Measurements from ENCODE around the gene AURKB. TPM values are rescaled to one million over a fixed set of nuclear protein-coding genes. Genes with fewer than 3 reads are reported as not detected.

The AURKB gene
- total and polyA plus RNA-seq, 10 of the 15 experiments (the other 5 are each of a cell fraction or from before 2014, with no cell fraction given) = 52.7 to 209 (median 128) TPM

DNA sequence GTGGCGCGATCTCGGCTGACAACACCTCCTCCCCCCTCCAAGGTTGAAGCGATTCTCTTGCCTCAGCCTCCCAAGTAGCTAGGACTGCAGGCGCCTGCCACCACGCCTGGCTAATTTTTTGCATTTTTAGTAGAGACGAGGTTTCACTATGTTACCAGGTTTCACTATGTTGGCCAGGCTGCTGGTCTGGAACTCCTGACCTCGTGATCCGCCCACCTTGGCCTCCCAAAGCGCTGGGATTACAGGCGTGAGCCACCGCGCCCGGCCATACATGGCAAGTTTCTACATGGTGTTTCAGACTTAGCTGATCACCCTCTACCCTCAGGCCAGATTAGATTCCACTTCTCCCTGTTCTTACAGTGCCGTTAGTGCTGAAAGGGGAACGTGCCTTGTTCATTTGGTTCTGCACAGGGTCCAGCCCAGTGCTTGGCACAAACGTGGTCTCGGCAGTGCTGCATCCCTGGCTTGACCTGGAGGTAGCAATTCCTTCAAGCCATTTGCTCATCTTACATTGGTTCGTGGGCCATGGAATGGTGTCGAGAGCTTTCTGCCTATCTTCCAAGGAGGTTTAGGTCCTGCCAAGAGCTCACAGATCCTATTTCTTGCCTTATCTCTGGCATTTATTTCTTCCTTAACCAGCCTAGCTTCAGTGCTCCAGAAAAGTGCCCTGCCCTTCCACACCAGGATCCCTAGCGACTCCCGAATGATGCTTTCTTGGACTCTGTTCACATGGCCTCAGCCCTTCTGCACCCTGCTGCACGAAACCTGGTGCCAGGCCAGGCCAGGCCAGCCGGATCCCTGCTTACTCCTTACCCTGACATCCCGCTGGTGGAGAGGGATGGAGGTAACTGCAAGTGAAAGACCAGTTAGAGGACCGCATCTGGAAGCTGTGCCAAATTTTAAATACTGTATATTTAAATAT, 14.8 kb upstream of the AURKB start (continued):
- TF ChIP-seq ETV6 (conservative IDR thresholded peaks at IDR 0.05 in 1 of 2, IDR thresholded peaks at IDR 0.05 in 1 of 2; ENCODE audit: borderline replicate concordance in 1 of 2, low read depth in 1 of 2) (no peak), ZNF384 (IDR thresholded peaks at IDR 0.05; ENCODE audit: borderline replicate concordance, low read depth, low read length) (no peak), JUNB (IDR thresholded peaks at IDR 0.05) (no peak), SUPT20H (IDR thresholded peaks at IDR 0.05; ENCODE audit: borderline replicate concordance, control insufficient read depth, low read depth, low read length) (no peak), WRNIP1 (IDR thresholded peaks at IDR 0.05; ENCODE audit: borderline replicate concordance, low read depth, low read length) (no peak), KDM1A (IDR thresholded peaks at IDR 0.05; ENCODE audit: borderline replicate concordance) (no peak), GATAD2B (conservative IDR thresholded peaks at IDR 0.05; ENCODE audit: low read depth) (no peak)
- TF ChIP-seq, protein P1, sequence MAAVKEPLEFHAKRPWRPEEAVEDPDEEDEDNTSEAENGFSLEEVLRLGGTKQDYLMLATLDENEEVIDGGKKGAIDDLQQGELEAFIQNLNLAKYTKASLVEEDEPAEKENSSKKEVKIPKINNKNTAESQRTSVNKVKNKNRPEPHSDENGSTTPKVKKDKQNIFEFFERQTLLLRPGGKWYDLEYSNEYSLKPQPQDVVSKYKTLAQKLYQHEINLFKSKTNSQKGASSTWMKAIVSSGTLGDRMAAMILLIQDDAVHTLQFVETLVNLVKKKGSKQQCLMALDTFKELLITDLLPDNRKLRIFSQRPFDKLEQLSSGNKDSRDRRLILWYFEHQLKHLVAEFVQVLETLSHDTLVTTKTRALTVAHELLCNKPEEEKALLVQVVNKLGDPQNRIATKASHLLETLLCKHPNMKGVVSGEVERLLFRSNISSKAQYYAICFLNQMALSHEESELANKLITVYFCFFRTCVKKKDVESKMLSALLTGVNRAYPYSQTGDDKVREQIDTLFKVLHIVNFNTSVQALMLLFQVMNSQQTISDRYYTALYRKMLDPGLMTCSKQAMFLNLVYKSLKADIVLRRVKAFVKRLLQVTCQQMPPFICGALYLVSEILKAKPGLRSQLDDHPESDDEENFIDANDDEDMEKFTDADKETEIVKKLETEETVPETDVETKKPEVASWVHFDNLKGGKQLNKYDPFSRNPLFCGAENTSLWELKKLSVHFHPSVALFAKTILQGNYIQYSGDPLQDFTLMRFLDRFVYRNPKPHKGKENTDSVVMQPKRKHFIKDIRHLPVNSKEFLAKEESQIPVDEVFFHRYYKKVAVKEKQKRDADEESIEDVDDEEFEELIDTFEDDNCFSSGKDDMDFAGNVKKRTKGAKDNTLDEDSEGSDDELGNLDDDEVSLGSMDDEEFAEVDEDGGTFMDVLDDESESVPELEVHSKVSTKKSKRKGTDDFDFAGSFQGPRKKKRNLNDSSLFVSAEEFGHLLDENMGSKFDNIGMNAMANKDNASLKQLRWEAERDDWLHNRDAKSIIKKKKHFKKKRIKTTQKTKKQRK (IDR thresholded peaks at IDR 0.05; ENCODE audit: low read depth, low read length) = no peak
- TF ChIP-seq, protein P2, sequence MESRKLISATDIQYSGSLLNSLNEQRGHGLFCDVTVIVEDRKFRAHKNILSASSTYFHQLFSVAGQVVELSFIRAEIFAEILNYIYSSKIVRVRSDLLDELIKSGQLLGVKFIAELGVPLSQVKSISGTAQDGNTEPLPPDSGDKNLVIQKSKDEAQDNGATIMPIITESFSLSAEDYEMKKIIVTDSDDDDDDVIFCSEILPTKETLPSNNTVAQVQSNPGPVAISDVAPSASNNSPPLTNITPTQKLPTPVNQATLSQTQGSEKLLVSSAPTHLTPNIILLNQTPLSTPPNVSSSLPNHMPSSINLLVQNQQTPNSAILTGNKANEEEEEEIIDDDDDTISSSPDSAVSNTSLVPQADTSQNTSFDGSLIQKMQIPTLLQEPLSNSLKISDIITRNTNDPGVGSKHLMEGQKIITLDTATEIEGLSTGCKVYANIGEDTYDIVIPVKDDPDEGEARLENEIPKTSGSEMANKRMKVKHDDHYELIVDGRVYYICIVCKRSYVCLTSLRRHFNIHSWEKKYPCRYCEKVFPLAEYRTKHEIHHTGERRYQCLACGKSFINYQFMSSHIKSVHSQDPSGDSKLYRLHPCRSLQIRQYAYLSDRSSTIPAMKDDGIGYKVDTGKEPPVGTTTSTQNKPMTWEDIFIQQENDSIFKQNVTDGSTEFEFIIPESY (IDR thresholded peaks at IDR 0.05) = peak; percentile 60; the same call in 1 of the 2 replicates
- TF ChIP-seq, protein P3, sequence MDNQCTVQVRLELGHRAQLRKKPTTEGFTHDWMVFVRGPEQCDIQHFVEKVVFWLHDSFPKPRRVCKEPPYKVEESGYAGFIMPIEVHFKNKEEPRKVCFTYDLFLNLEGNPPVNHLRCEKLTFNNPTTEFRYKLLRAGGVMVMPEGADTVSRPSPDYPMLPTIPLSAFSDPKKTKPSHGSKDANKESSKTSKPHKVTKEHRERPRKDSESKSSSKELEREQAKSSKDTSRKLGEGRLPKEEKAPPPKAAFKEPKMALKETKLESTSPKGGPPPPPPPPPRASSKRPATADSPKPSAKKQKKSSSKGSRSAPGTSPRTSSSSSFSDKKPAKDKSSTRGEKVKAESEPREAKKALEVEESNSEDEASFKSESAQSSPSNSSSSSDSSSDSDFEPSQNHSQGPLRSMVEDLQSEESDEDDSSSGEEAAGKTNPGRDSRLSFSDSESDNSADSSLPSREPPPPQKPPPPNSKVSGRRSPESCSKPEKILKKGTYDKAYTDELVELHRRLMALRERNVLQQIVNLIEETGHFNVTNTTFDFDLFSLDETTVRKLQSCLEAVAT (IDR thresholded peaks at IDR 0.05) = peak; percentile 53; the same call in 1 of the 2 replicates

Data from GM12878 (cell line).